DLD1 (cell line): Measurements from ENCODE around the gene TSPAN2.
"Not testable (repeated sequence)": the region's sequence is repeated elsewhere in the genome, so short reads cannot be mapped to it uniquely, and the experiment has no call there.

Experiments used
- in situ Hi-C: cut with HindIII; loops from 2 replicates; pipeline ENCODE4 v1.10.0; 2017; ENCODE audit warnings: low sequenced_read_pairs

Gene TSPAN2

GRCh38 chr1:115046751-115047150, 42.6 kb downstream of the TSPAN2 start:
- in situ Hi-C loops, result no loop called here

- in situ Hi-C loops, result no loop called here
These were observed 47.6 kb downstream of the TSPAN2 start for GRCh38 chr1:115041654-115042053.

- in situ Hi-C loops, result no loop called here
These were observed 48.8 kb downstream of the TSPAN2 start for GRCh38 chr1:115040501-115040900.

GRCh38 chr1:115036814-115037507, 52.3 kb downstream of the TSPAN2 start:
- in situ Hi-C loops, result no loop called here

- in situ Hi-C loops, result no loop called here
These were observed 53.7 kb downstream of the TSPAN2 start for GRCh38 chr1:115035652-115036051.

GRCh38 chr1:115031595-115031994, 57.7 kb downstream of the TSPAN2 start:
- in situ Hi-C loops, result no loop called here

- in situ Hi-C loops, result no loop called here
These were observed 59.8 kb downstream of the TSPAN2 start, which contains the start of gene TSHB for GRCh38 chr1:115029526-115029925. TSS of gene TSHB (plus strand) at chr1:115029826. CDS start at chr1:115033363, 3,537 bp downstream.

- in situ Hi-C loops, result no loop called here
These were observed 65.7 kb downstream of the TSPAN2 start for GRCh38 chr1:115023593-115023992.

- in situ Hi-C loops, result no loop called here
These were observed 68.2 kb downstream of the TSPAN2 start for GRCh38 chr1:115021145-115021544.

- in situ Hi-C loops, result not testable (repeated sequence)
These were observed 69.8 kb downstream of the TSPAN2 start for GRCh38 chr1:115019549-115019948.

GRCh38 chr1:115013792-115014191, 75.5 kb downstream of the TSPAN2 start:
- in situ Hi-C loops, result no loop called here

- in situ Hi-C loops, result no loop called here
These were observed 76.9 kb downstream of the TSPAN2 start for GRCh38 chr1:115012434-115012833.

- in situ Hi-C loops, result no loop called here
These were observed 77.3 kb downstream of the TSPAN2 start for GRCh38 chr1:115012006-115012405.

GRCh38 chr1:115006191-115006590, 83.1 kb downstream of the TSPAN2 start:
- in situ Hi-C loops, result no loop called here
